ENCODE results near the gene HCFC2. TPM values are rescaled to one million over a fixed set of nuclear protein-coding genes. Genes with fewer than 3 reads are reported as not detected.

HCFC2 gene
- total RNA-seq, 1 donor from 2014 or later, result 10.3 TPM

GRCh38 chr12:104143002-104143401 lies 78.7 kb downstream of the HCFC2 start:
- H3K4me3 Mint-ChIP-seq (ENCODE audit: unreplicated experiment), result no peak overlapping the region
- H3K9me3 Mint-ChIP-seq (ENCODE audit: unreplicated experiment), result no peaks in the 10 kb centered on the region
- no peaks in the 10 kb centered on the region for H3K79me2 ChIP-seq (ENCODE audit: insufficient read depth, low read length)
- no peak overlapping the region for H3K4me2 ChIP-seq (ENCODE audit: low read length)
- H2AFZ ChIP-seq (ENCODE audit: low read depth, low read length), result no peak overlapping the region
- H3K27me3 ChIP-seq (ENCODE audit: insufficient read depth, low read length), result peaks cover 2% of the 10 kb centered on the region
- no peaks in the 10 kb centered on the region for H3K36me3 Mint-ChIP-seq (ENCODE audit: low read depth, unreplicated experiment)
- peaks cover 5% of the 10 kb centered on the region for H3K27me3 Mint-ChIP-seq (ENCODE audit: low read depth, unreplicated experiment)
- no peak for FAIRE-seq
- H3K9me3 ChIP-seq (ENCODE audit: insufficient read depth, low read depth, low read length), result no peaks in the 10 kb centered on the region
- peaks cover 7% of the 10 kb centered on the region for H3K4me1 ChIP-seq (ENCODE audit: insufficient read depth, low read length)
- DNase-seq (ENCODE audit: low read depth), result no peak
- no peak overlapping the region for H3K4me3 ChIP-seq (ENCODE audit: insufficient read depth, low read depth, low read length)
- no peak overlapping the region for H3K27ac ChIP-seq (ENCODE audit: low read depth, low read length)
- TF ChIP-seq EZH2 (IDR thresholded peaks at IDR 0.05; ENCODE audit: insufficient read depth, low read length), result no peak
- TF ChIP-seq CTCF (IDR thresholded peaks at IDR 0.05; ENCODE audit: insufficient read depth, low read depth, low read length), result no peak
- H3K9ac ChIP-seq (ENCODE audit: low read length), result no peak overlapping the region
- H3K4me1 Mint-ChIP-seq (ENCODE audit: low read depth, unreplicated experiment), result peaks cover 4% of the 10 kb centered on the region
- H4K20me1 ChIP-seq (ENCODE audit: insufficient read depth, low read length), result no peaks in the 10 kb centered on the region
- H3K27ac Mint-ChIP-seq (ENCODE audit: unreplicated experiment), result no peak overlapping the region
- H3K36me3 ChIP-seq (ENCODE audit: insufficient read depth, low read length), result no peaks in the 10 kb centered on the region

GRCh38 chr12:104143918-104144317 lies 79.6 kb downstream of the HCFC2 start:
- Histone ChIP-seq H3K4me2 (ENCODE audit: low read length) (no peak overlapping the region), H2AFZ (ENCODE audit: low read depth, low read length) (no peak overlapping the region), H3K4me1 (ENCODE audit: insufficient read depth, low read length) (peaks cover under 1% of the 10 kb centered on the region), H3K9me3 (ENCODE audit: insufficient read depth, low read depth, low read length) (no peaks in the 10 kb centered on the region), H3K79me2 (ENCODE audit: insufficient read depth, low read length) (no peaks in the 10 kb centered on the region), H3K4me3 (ENCODE audit: insufficient read depth, low read depth, low read length) (no peak overlapping the region), H3K36me3 (ENCODE audit: insufficient read depth, low read length) (no peaks in the 10 kb centered on the region), H3K27ac (ENCODE audit: low read depth, low read length) (no peak overlapping the region), H3K27me3 (ENCODE audit: insufficient read depth, low read length) (peaks cover 2% of the 10 kb centered on the region), H4K20me1 (ENCODE audit: insufficient read depth, low read length) (no peaks in the 10 kb centered on the region), H3K9ac (ENCODE audit: low read length) (no peak overlapping the region)
- no peak overlapping the region for H3K4me3 Mint-ChIP-seq (ENCODE audit: unreplicated experiment)
- no peak for DNase-seq (ENCODE audit: low read depth)
- peaks cover 2% of the 10 kb centered on the region for H3K4me1 Mint-ChIP-seq (ENCODE audit: low read depth, unreplicated experiment)
- peaks cover 7% of the 10 kb centered on the region for H3K27me3 Mint-ChIP-seq (ENCODE audit: low read depth, unreplicated experiment)
- no peaks in the 10 kb centered on the region for H3K9me3 Mint-ChIP-seq (ENCODE audit: unreplicated experiment)
- no peak overlapping the region for H3K27ac Mint-ChIP-seq (ENCODE audit: unreplicated experiment)
- FAIRE-seq, result no peak
- H3K36me3 Mint-ChIP-seq (ENCODE audit: low read depth, unreplicated experiment), result no peaks in the 10 kb centered on the region
- no peak for TF ChIP-seq CTCF (IDR thresholded peaks at IDR 0.05; ENCODE audit: insufficient read depth, low read depth, low read length)
- no peak for TF ChIP-seq EZH2 (IDR thresholded peaks at IDR 0.05; ENCODE audit: insufficient read depth, low read length)

GRCh38 chr12:104147346-104147745 lies 83.0 kb downstream of the HCFC2 start:
- FAIRE-seq, result no peak
- no peaks in the 10 kb centered on the region for H3K36me3 Mint-ChIP-seq (ENCODE audit: low read depth, unreplicated experiment)
- H3K27me3 ChIP-seq (ENCODE audit: insufficient read depth, low read length), result peaks cover 5% of the 10 kb centered on the region
- no peak overlapping the region for H2AFZ ChIP-seq (ENCODE audit: low read depth, low read length)
- H3K9me3 Mint-ChIP-seq (ENCODE audit: unreplicated experiment), result no peaks in the 10 kb centered on the region
- H3K9me3 ChIP-seq (ENCODE audit: insufficient read depth, low read depth, low read length), result no peaks in the 10 kb centered on the region
- TF ChIP-seq EZH2 (IDR thresholded peaks at IDR 0.05; ENCODE audit: insufficient read depth, low read length), result no peak
- no peak for TF ChIP-seq CTCF (IDR thresholded peaks at IDR 0.05; ENCODE audit: insufficient read depth, low read depth, low read length)
- H3K4me2 ChIP-seq (ENCODE audit: low read length), result no peak overlapping the region
- H3K79me2 ChIP-seq (ENCODE audit: insufficient read depth, low read length), result no peaks in the 10 kb centered on the region
- no peaks in the 10 kb centered on the region for H3K4me1 Mint-ChIP-seq (ENCODE audit: low read depth, unreplicated experiment)
- H3K9ac ChIP-seq (ENCODE audit: low read length), result no peak overlapping the region
- H3K27ac ChIP-seq (ENCODE audit: low read depth, low read length), result no peak overlapping the region
- H3K4me3 ChIP-seq (ENCODE audit: insufficient read depth, low read depth, low read length), result no peak overlapping the region
- H3K27me3 Mint-ChIP-seq (ENCODE audit: low read depth, unreplicated experiment), result peaks cover 18% of the 10 kb centered on the region
- no peaks in the 10 kb centered on the region for H4K20me1 ChIP-seq (ENCODE audit: insufficient read depth, low read length)
- no peaks in the 10 kb centered on the region for H3K36me3 ChIP-seq (ENCODE audit: insufficient read depth, low read length)
- DNase-seq (ENCODE audit: low read depth), result no peak
- H3K4me1 ChIP-seq (ENCODE audit: insufficient read depth, low read length), result no peaks in the 10 kb centered on the region
- H3K27ac Mint-ChIP-seq (ENCODE audit: unreplicated experiment), result no peak overlapping the region
- H3K4me3 Mint-ChIP-seq (ENCODE audit: unreplicated experiment), result no peak overlapping the region

Data from astrocyte (in vitro differentiated cells and primary cell).